Astrocyte of the cerebellum (primary cell): ENCODE results near the gene PRPF40A.

Experiments used
- DNase-seq: peaks from one replicate; pipeline ENCODE4 v3.0.0-alpha.2; 2011; ENCODE audit warnings: low read depth
- H3K4me3 ChIP-seq: 2 replicates; pipeline ENCODE4 v1.5.1; 2011; ENCODE audit warnings: mild to moderate bottlenecking, low read depth, low read length, moderate library complexity
- CTCF ChIP-seq: IDR thresholded peaks from 2 replicates; pipeline ENCODE4 v1.5.1; 2012; ENCODE audit warnings: low read length, low read depth, moderate library complexity, mild to moderate bottlenecking; ENCODE audit errors: missing control alignments
- in situ Hi-C: cut with HindIII; loops from 2 replicates; pipeline ENCODE4 v1.10.0; 2017; ENCODE audit warnings: low sequenced_read_pairs

The PRPF40A gene

GRCh38 chr2:152651834-152652233, 65.4 kb downstream of the PRPF40A start:
- no peak for DNase-seq
- H3K4me3 ChIP-seq, result no peak overlapping the region
- no peak for TF ChIP-seq CTCF
- in situ Hi-C loops, result no loop called here

DNA sequence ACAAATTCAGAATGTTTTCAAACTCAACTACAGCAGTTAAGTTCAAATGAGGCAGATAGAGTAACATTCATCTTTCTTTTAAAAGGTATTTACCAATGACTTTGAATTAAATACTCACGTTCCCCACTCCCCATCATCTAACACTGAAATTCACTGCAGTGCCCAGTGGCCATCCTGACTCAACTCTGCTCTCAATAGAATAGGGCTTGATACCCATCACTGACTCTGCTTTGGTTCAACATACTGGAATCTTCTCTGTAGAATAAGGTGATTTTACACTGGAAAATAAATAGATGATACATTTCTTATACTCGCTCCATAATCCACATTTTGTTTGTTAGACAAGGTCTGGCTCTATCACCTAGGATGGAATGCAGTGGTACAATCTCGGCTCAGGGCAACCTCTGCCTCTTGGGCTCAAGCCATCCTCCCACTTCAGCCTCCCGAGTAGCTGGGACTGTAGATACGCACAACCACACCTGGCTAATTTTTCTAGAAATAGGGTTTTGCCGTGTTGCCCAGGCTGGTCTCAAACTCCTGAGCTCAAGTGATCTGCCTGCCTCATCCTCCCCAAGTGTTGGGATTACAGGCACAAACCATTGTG, 66.4 kb downstream of the PRPF40A start:
- in situ Hi-C loops, result no loop called here
- no peak for DNase-seq

GRCh38 chr2:152649997-152650396, 67.3 kb downstream of the PRPF40A start:
- TF ChIP-seq CTCF, result no peak
- no peak for DNase-seq
- H3K4me3 ChIP-seq, result no peak overlapping the region
- in situ Hi-C loops, result no loop called here

More for the DNA sequence above, 66.4 kb downstream of the PRPF40A start:
- no peak overlapping the region for H3K4me3 ChIP-seq
- no peak for TF ChIP-seq CTCF

DNA sequence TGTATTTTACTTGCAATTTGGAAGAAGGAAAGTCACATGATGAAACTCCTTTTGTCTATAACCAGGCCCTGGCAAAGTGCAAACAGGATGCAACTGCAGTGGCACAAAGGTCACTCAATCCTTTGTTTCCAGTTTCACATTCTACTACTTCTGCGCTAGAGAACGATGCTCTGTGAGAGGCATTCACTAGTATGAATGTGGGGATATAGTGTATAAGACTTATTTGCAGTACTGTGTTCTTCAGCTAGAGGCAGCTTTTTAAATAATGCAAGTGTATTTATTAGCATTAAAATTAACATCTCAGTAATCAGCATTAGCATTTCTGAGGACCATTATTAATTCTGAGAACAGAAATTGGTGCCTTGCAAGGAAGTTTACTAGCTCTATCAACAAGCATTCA, 68.9 kb downstream of the PRPF40A start:
- in situ Hi-C loops, result no loop called here
- peak; percentile 8 for TF ChIP-seq CTCF
- no peak overlapping the region for H3K4me3 ChIP-seq
- no peak for DNase-seq

- in situ Hi-C loops, result no loop called here
- no peak overlapping the region for H3K4me3 ChIP-seq
- no peak for TF ChIP-seq CTCF
- DNase-seq, result peak; percentile 65
Measured at GRCh38 chr2:152647552-152647951, 69.7 kb downstream of the PRPF40A start.

DNA sequence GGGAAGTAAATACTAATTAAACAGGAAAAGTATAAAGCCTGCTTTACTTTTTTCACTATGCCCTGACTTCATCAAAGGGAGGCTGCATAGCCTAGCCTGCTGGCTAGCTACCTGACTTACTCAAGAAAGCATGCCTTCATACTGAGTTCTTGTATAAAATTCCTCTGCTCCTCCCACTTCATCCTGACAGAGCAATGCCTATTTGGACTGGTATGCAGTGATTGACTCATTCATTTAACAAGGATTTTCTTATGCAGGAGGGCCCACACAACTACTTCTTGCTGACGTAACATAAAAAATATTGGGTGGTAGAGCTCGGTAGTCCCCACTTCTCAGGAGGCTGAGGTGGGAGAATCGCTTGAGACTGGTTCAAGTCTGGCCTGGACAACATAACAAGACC, 70.5 kb downstream of the PRPF40A start:
- TF ChIP-seq CTCF, result no peak
- in situ Hi-C loops, result no loop called here
- peak; percentile 34 for DNase-seq
- H3K4me3 ChIP-seq, result no peak overlapping the region
